ENCODE data around the gene KRTAP9-6.
"Not testable (repeated sequence)": the region's sequence is repeated elsewhere in the genome, so short reads cannot be mapped to it uniquely, and the experiment has no call there.

Gene KRTAP9-6

GRCh38 chr17:41263212-41263611, 2.0 kb upstream of the KRTAP9-6 start:
- H3K4me3 ChIP-seq (ENCODE audit: low read depth, low read length): no peak overlapping the region
- no peak for DNase-seq (ENCODE audit: low read depth, low spot score)
- CTCF ChIA-PET: no interaction called here
- POLR2A ChIA-PET: no interaction called here
- no peak for TF ChIP-seq CTCF (IDR thresholded peaks at IDR 0.05; ENCODE audit: insufficient read depth, low read length, missing control alignments)

DNA sequence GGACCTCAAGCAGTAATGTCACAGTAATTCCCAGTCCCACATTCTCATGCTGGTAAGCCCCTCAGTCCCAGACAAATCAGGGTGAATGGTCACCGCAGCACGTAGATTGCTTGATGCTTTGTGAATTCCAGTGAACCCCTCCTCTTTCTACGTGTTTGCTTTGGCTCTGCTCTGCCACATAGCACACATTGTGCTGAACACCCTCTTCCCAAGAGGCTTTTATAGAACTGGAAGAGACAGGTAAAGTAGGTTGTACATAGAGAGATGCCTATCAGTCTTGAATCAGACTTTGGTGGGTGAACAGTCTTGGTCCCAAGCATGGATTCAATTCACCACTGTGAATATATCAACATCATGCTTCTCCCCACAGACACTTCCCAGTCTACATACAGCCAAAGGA, 579 bp upstream of the KRTAP9-6 start:
- CTCF ChIA-PET: interaction anchor here (1.6 kb wide), 1 partner anchor 65 kb away, joined by 3 read pairs; no protein-coding TSS in a partner anchor
- TF ChIP-seq CTCF (IDR thresholded peaks at IDR 0.05; ENCODE audit: insufficient read depth, low read length, missing control alignments): no peak

DNA sequence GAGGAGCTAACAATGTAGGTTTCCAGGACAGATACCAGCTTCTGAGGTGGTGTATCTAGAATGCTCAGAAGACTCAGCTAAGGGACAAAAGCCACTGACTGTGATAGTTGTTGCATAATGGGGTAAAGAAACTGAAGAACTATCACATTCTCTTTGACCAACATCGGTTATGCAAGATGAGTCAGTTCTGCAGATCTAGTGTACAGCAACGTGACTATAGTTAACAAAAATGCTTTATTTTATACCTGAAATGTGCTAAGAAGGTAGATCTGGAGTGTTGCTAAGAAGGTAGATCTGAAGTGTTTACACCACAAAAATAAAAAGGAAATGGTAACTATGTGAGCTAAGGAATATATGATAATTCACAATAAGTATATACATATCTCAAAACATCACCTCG, 2.5 kb downstream of the KRTAP9-6 start:
- POLR2A ChIA-PET: no interaction called here
- H3K4me3 ChIP-seq (ENCODE audit: low read depth, low read length): no peak overlapping the region
- CTCF ChIA-PET: interaction anchor here (1.5 kb wide), 1 partner anchor 9 kb away, joined by 3 read pairs; no protein-coding TSS in a partner anchor
- TF ChIP-seq CTCF (IDR thresholded peaks at IDR 0.05; ENCODE audit: insufficient read depth, low read length, missing control alignments): no peak
- DNase-seq (ENCODE audit: low read depth, low spot score): no peak

More for the DNA sequence above, 579 bp upstream of the KRTAP9-6 start:
- POLR2A ChIA-PET: no interaction called here
- no peak overlapping the region for H3K4me3 ChIP-seq (ENCODE audit: low read depth, low read length)
- no peak for DNase-seq (ENCODE audit: low read depth, low spot score)

DNA sequence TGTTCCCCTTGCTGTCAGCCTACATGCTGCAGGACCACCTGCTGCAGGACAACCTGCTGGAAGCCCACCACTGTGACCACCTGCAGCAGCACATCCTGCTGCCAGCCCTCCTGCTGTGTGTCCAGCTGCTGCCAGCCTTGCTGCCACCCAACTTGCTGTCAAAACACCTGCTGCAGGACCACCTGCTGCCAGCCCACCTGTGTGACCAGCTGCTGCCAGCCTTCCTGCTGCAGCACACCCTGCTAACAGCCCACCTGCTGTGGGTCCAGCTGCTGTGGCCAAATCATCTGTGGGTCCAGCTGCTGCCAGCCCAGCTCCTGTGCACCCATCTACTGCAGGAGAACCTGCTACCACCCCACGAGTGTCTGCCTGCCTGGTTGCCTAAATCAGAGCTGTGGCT, 6.1 kb downstream of the KRTAP9-6 start:
- H3K4me3 ChIP-seq (ENCODE audit: low read depth, low read length); DNase-seq (ENCODE audit: low read depth, low spot score); POLR2A ChIA-PET; CTCF ChIA-PET: not testable (repeated sequence)

DNA sequence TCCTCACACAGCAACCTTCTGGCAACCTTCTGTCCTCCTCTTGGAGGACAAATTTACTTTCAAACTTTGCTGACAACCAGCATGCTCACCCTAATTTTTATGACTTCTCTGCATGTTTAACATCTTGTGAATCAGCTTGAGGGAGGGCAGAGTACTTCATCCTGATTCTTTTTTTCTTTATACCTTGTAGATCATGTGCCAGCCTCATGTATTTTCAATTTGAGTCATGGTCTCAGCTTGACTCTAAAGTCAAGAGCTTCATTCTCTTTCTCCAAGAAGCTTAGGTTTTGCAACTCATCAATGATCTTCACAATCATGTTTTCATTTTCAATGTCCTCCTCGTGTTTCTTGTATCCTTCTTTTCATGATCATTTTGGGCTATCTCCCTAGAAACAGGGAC, 6.7 kb downstream of the KRTAP9-6 start:
- CTCF ChIA-PET: interaction anchor here (1.3 kb wide), 1 partner anchor 11 kb away, joined by 3 read pairs; no protein-coding TSS in a partner anchor
- H3K4me3 ChIP-seq (ENCODE audit: low read depth, low read length): no peak overlapping the region
- TF ChIP-seq CTCF (IDR thresholded peaks at IDR 0.05; ENCODE audit: insufficient read depth, low read length, missing control alignments): no peak
- DNase-seq (ENCODE audit: low read depth, low spot score): no peak
- POLR2A ChIA-PET: no interaction called here

DNA sequence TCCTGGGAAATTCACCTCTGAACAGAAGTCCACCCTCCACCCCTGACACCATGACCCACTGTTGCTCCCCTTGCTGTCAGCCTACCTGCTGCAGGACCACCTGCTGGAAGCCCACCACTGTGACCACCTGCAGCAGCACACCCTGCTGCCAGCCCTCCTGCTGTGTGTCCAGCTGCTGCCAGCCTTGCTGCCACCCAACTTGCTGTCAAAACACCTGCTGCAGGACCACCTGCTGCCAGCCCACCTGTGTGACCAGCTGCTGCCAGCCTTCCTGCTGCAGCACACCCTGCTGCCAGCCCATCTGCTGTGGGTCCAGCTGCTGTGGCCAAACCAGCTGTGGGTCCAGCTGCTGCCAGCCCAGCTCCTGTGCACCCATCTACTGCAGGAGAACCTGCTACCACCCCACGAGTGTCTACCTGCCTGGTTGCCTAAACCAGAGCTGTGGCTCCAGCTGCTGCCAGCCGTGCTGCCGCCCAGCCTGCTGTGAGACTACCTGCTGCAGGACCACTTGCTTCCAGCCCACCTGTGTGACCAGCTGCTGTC, 10.5 kb downstream of the KRTAP9-6 start, which contains the start of gene KRTAP9-7:
Gene KRTAP9-7 (plus strand): TSS at position 51 of the 543 bp plus-strand sequence. CDS start 0 bp downstream, at position 51.
- POLR2A ChIA-PET; DNase-seq (ENCODE audit: low read depth, low spot score); H3K4me3 ChIP-seq (ENCODE audit: low read depth, low read length): not testable (repeated sequence)
- CTCF ChIA-PET: interaction anchor here (1.9 kb wide), 1 partner anchor 10 kb away, joined by 4 read pairs; no protein-coding TSS in a partner anchor

- no peak overlapping the region for H3K4me3 ChIP-seq (ENCODE audit: low read depth, low read length)
- TF ChIP-seq CTCF (IDR thresholded peaks at IDR 0.05; ENCODE audit: insufficient read depth, low read length, missing control alignments): no peak
- ChIA-PET POLR2A (no interaction called here), CTCF (interaction anchor here (1.2 kb wide), 1 partner anchor 44 kb away, joined by 5 read pairs; no protein-coding TSS in a partner anchor)
- DNase-seq (ENCODE audit: low read depth, low spot score): no peak
Measured at GRCh38 chr17:41278176-41278955, 13.2 kb downstream of the KRTAP9-6 start.
